VCaP (cell line): ENCODE measurements around the gene JARID2.

Experiments used
- H3K27ac ChIP-seq: fragments of 450-650 bp; 2 replicates; pipeline ENCODE4 v1.5.1; 2017
- TF ChIP-seq, protein P1 (sequence below): fragments of 450-650 bp; conservative IDR thresholded peaks from 2 replicates; pipeline ENCODE4 v1.5.1; 2017; ENCODE audit warnings: mild to moderate bottlenecking, moderate library complexity

Gene JARID2

DNA sequence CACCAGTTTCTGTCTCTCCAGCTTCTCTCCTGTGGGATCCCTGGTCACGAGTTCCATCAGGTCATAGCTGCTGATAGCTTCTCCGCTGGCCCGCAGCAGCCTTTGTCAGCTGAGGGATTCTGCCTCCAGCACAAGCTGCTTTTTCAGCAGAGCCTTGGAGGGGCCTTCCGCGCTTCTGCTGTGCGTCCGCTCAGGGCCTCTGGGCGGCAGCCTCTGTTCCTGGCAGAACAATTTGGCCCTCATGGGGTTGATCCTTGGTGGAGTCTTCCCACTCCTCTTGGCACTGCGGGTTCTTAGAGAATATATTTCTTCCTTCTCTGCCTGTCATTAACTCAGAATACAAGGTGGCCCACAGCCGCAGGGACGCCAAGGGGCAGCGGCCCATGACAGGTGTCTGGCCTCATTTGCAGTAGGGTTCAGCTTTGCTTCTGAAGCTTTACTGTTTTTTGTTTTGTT, 258.2 kb downstream of the JARID2 start:
- H3K27ac ChIP-seq: peak overlapping the region; percentile 53
- TF ChIP-seq, protein P1, sequence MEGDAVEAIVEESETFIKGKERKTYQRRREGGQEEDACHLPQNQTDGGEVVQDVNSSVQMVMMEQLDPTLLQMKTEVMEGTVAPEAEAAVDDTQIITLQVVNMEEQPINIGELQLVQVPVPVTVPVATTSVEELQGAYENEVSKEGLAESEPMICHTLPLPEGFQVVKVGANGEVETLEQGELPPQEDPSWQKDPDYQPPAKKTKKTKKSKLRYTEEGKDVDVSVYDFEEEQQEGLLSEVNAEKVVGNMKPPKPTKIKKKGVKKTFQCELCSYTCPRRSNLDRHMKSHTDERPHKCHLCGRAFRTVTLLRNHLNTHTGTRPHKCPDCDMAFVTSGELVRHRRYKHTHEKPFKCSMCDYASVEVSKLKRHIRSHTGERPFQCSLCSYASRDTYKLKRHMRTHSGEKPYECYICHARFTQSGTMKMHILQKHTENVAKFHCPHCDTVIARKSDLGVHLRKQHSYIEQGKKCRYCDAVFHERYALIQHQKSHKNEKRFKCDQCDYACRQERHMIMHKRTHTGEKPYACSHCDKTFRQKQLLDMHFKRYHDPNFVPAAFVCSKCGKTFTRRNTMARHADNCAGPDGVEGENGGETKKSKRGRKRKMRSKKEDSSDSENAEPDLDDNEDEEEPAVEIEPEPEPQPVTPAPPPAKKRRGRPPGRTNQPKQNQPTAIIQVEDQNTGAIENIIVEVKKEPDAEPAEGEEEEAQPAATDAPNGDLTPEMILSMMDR: no peak

DNA sequence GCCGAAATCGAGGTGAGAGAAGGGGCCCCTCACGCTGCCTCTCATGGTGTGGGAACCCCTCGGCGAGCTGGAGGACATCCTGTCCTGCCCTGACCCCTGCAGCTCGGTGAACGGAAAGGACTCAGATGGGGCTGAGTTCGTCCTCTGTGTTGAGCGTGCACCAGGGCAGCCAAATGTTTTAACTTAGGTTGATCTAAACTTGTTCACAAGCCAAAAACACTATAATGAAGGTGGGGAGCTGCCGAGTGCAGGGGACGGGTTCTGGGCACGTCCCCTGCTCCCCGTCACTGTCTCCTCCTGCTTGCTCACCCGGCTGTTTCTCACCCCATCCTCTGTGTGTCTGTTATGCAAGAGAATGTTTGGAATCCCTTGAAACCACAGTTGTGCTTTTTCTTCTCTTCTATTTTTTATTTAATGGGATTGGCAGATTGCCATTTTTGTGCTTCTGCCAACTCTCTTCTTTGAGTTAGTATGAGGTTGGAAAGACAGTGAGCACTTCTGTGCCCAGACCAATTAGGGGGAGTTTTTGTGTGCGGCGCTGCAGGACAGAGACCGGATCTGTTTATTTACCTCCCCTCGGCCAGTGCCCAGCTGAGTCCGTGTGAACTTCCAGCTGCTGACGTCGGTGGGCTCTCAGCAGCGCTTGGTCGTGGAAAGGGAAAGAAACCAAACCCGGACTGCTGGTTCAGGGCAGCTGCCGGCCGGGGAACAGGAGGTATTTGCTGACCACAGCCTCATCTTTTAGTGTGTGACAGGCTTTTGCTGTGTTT, 258.9 kb downstream of the JARID2 start:
- H3K27ac ChIP-seq: peak overlapping the region; percentile 53
- TF ChIP-seq, protein P1: no peak

- TF ChIP-seq, protein P1: no peak
- peak overlapping the region; percentile 53 for H3K27ac ChIP-seq
Measured at GRCh38 chr6:15505463-15505918, 259.6 kb downstream of the JARID2 start.

DNA sequence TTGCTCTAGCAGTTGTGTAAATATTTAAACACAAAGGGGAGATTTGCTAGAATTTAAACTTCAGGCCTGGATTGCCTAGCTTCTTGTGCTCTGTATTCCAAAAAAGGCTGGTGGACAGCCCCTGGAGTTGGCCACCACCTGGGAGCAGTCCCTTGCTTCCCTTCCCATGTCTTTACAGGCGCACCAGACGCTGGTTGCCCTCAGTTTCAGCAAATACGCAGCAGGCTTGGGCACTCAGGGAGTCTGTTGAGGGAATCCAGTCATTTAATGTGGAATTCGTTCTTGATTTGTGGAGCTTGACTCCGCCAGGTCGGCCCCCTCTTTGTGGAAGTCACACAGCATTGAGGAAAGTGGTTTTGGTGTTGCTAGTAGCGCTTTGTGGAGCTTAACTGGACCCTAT, 260.2 kb downstream of the JARID2 start:
- H3K27ac ChIP-seq: peak overlapping the region; percentile 53
- TF ChIP-seq, protein P1: no peak

GRCh38 chr6:15507221-15507620, 261.4 kb downstream of the JARID2 start:
- TF ChIP-seq, protein P1: no peak
- no peak overlapping the region for H3K27ac ChIP-seq

- no peak overlapping the region for H3K27ac ChIP-seq
- TF ChIP-seq, protein P1: no peak
Measured at GRCh38 chr6:15507746-15508145, 261.9 kb downstream of the JARID2 start.

DNA sequence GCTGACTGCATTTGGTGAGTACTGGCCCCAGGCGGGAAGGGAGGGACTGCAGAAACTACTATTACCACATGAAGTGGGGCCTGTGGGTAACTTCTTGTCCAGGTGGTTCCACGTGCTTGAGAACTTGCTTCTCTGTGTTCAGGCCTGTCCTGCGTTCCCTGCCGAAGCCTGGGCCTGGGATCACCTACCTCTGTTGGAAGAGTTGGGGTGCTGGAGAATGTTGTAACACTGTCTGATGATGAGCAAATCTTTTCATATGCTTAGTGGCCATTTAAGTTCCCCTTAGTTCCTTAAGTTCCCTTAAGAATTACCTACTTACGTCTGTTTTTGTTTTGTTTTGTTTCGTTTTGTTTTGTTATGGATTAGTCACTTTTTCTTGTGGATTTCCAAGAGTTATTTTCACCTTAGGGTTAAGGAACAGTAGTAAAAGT, 262.6 kb downstream of the JARID2 start:
- TF ChIP-seq, protein P1: no peak
- no peak overlapping the region for H3K27ac ChIP-seq
